ENCODE data around the gene MEGF11.
A peak's percentile ranks its signal among the peaks of the same experiment; 100 is the strongest.
"Not testable (repeated sequence)": the region's sequence is repeated elsewhere in the genome, so short reads cannot be mapped to it uniquely, and the experiment has no call there.

Gene MEGF11

GRCh38 chr15:66264859-66265513 is 11.4 kb upstream of the MEGF11 start:
- TF ChIP-seq POLR2AphosphoS5 (IDR thresholded peaks at IDR 0.05; ENCODE audit: borderline replicate concordance, low read depth, low read length) (no peak), EZH2 (IDR thresholded peaks at IDR 0.05) (no peak), FOXP2 (optimal IDR thresholded peaks at IDR 0.05; ENCODE audit: control extremely low read depth, extremely low read length, insufficient read depth) (no peak)
- no peak overlapping the region for H3K4me3 ChIP-seq

GRCh38 chr15:66262837-66263236 is 9.3 kb upstream of the MEGF11 start:
- not testable (repeated sequence) for H3K36me3 ChIP-seq (ENCODE audit: insufficient read depth, low read length); H3K9ac ChIP-seq (ENCODE audit: insufficient read length); DNase-seq (ENCODE audit: low read depth, low spot score); H3K9me3 ChIP-seq (ENCODE audit: low read depth, low read length); H3K27ac ChIP-seq; H3K4me3 ChIP-seq

More at GRCh38 chr15:66264859-66265513, 11.4 kb upstream of the MEGF11 start:
- no peak overlapping the region for H3K27ac ChIP-seq
- no peak overlapping the region for H3K9ac ChIP-seq (ENCODE audit: insufficient read length)
- no peaks in the 10 kb centered on the region for H3K9me3 ChIP-seq (ENCODE audit: low read depth, low read length)
- no peak for DNase-seq (ENCODE audit: low read depth, low spot score)
- no peaks in the 10 kb centered on the region for H3K36me3 ChIP-seq (ENCODE audit: insufficient read depth, low read length)

- no peak for DNase-seq (ENCODE audit: low read depth, low spot score)
- Histone ChIP-seq H3K36me3 (ENCODE audit: insufficient read depth, low read length) (no peaks in the 10 kb centered on the region), H3K9ac (ENCODE audit: insufficient read length) (no peak overlapping the region), H3K27ac (no peak overlapping the region), H3K4me3 (no peak overlapping the region), H3K9me3 (ENCODE audit: low read depth, low read length) (no peaks in the 10 kb centered on the region)
- TF ChIP-seq FOXP2 (optimal IDR thresholded peaks at IDR 0.05; ENCODE audit: control extremely low read depth, extremely low read length, insufficient read depth) (no peak), POLR2AphosphoS5 (IDR thresholded peaks at IDR 0.05; ENCODE audit: borderline replicate concordance, low read depth, low read length) (no peak), EZH2 (IDR thresholded peaks at IDR 0.05) (no peak)
Measured at GRCh38 chr15:66261056-66261455, 7.5 kb upstream of the MEGF11 start.

- Histone ChIP-seq H3K9me3 (ENCODE audit: low read depth, low read length) (no peaks in the 10 kb centered on the region), H3K9ac (ENCODE audit: insufficient read length) (no peak overlapping the region), H3K4me3 (no peak overlapping the region), H3K36me3 (ENCODE audit: insufficient read depth, low read length) (no peaks in the 10 kb centered on the region), H3K27ac (no peak overlapping the region)
- DNase-seq (ENCODE audit: low read depth, low spot score): no peak
- TF ChIP-seq POLR2AphosphoS5 (IDR thresholded peaks at IDR 0.05; ENCODE audit: borderline replicate concordance, low read depth, low read length) (no peak), FOXP2 (optimal IDR thresholded peaks at IDR 0.05; ENCODE audit: control extremely low read depth, extremely low read length, insufficient read depth) (no peak), EZH2 (IDR thresholded peaks at IDR 0.05) (no peak)
Measured at GRCh38 chr15:66256692-66257091, 3.1 kb upstream of the MEGF11 start.

GRCh38 chr15:66254951-66255676 is 1.6 kb upstream of the MEGF11 start:
- H3K9ac ChIP-seq (ENCODE audit: insufficient read length): no peak overlapping the region
- no peak overlapping the region for H3K4me3 ChIP-seq
- no peaks in the 10 kb centered on the region for H3K36me3 ChIP-seq (ENCODE audit: insufficient read depth, low read length)
- no peaks in the 10 kb centered on the region for H3K9me3 ChIP-seq (ENCODE audit: low read depth, low read length)
- no peak for TF ChIP-seq POLR2AphosphoS5 (IDR thresholded peaks at IDR 0.05; ENCODE audit: borderline replicate concordance, low read depth, low read length)
- no peak for TF ChIP-seq EZH2 (IDR thresholded peaks at IDR 0.05)
- TF ChIP-seq FOXP2 (optimal IDR thresholded peaks at IDR 0.05; ENCODE audit: control extremely low read depth, extremely low read length, insufficient read depth): no peak
- no peak for DNase-seq (ENCODE audit: low read depth, low spot score)
- H3K27ac ChIP-seq: no peak overlapping the region

- no peak overlapping the region for H3K27ac ChIP-seq
- DNase-seq (ENCODE audit: low read depth, low spot score): no peak
- no peak for TF ChIP-seq EZH2 (IDR thresholded peaks at IDR 0.05)
- no peak for TF ChIP-seq FOXP2 (optimal IDR thresholded peaks at IDR 0.05; ENCODE audit: control extremely low read depth, extremely low read length, insufficient read depth)
- TF ChIP-seq POLR2AphosphoS5 (IDR thresholded peaks at IDR 0.05; ENCODE audit: borderline replicate concordance, low read depth, low read length): no peak
- no peak overlapping the region for H3K9ac ChIP-seq (ENCODE audit: insufficient read length)
- peak overlapping the region; percentile 86 for H3K4me3 ChIP-seq
- H3K36me3 ChIP-seq (ENCODE audit: insufficient read depth, low read length): no peaks in the 10 kb centered on the region
- no peaks in the 10 kb centered on the region for H3K9me3 ChIP-seq (ENCODE audit: low read depth, low read length)
Measured at GRCh38 chr15:66254089-66254950, 770 bp upstream of the MEGF11 start.

GRCh38 chr15:66252685-66253417 is 699 bp downstream of the MEGF11 start:
- DNase-seq (ENCODE audit: low read depth, low spot score): no peak
- no peak for TF ChIP-seq POLR2AphosphoS5 (IDR thresholded peaks at IDR 0.05; ENCODE audit: borderline replicate concordance, low read depth, low read length)
- no peak for TF ChIP-seq FOXP2 (optimal IDR thresholded peaks at IDR 0.05; ENCODE audit: control extremely low read depth, extremely low read length, insufficient read depth)
- no peak for TF ChIP-seq EZH2 (IDR thresholded peaks at IDR 0.05)
- no peaks in the 10 kb centered on the region for H3K9me3 ChIP-seq (ENCODE audit: low read depth, low read length)

More at GRCh38 chr15:66252685-66253417, 699 bp downstream of the MEGF11 start:
- no peak overlapping the region for H3K27ac ChIP-seq
- H3K36me3 ChIP-seq (ENCODE audit: insufficient read depth, low read length): no peaks in the 10 kb centered on the region
- H3K9ac ChIP-seq (ENCODE audit: insufficient read length): no peak overlapping the region
- H3K4me3 ChIP-seq: peak overlapping the region; percentile 86
